ENCODE data around the gene WWOX. TPM values are rescaled to one million over a fixed set of nuclear protein-coding genes. Genes with fewer than 3 reads are reported as not detected.

The WWOX gene
- total and polyA plus RNA-seq, 4 donors: 5.4 to 61.5 (median 18.4) TPM

DNA sequence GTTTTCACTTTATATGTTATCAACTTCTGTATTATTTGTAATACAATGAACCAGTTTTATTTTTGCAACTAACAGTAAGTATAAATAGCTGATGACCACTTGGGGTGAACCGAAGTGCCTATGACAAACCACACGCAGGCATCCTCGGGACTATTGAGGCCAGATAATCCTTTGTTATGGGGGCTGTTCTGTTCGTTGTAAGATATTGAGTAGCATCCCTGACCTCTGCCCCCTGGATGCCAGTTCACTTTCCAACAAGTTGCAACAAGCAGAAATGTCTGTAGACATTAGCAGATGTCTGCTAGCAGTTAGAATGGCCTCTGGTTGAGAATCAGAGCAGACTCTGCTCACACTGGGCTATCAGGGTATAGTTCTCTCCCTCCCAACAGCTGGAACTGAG, 277.0 kb downstream of the WWOX start:
- H3K27me3 ChIP-seq (ENCODE audit: control insufficient read depth in 3 of 3, insufficient read depth in 3 of 3, low read length in 2 of 3): no peaks in the 10 kb centered on the region
- H3K4me3 ChIP-seq: no peak overlapping the region
- WGBS, 2 donors: 79 to 81% methylated on average over 4 of the region's 4 CpGs
- TF ChIP-seq, protein P1, sequence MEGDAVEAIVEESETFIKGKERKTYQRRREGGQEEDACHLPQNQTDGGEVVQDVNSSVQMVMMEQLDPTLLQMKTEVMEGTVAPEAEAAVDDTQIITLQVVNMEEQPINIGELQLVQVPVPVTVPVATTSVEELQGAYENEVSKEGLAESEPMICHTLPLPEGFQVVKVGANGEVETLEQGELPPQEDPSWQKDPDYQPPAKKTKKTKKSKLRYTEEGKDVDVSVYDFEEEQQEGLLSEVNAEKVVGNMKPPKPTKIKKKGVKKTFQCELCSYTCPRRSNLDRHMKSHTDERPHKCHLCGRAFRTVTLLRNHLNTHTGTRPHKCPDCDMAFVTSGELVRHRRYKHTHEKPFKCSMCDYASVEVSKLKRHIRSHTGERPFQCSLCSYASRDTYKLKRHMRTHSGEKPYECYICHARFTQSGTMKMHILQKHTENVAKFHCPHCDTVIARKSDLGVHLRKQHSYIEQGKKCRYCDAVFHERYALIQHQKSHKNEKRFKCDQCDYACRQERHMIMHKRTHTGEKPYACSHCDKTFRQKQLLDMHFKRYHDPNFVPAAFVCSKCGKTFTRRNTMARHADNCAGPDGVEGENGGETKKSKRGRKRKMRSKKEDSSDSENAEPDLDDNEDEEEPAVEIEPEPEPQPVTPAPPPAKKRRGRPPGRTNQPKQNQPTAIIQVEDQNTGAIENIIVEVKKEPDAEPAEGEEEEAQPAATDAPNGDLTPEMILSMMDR (IDR thresholded peaks at IDR 0.05; ENCODE audit: control extremely low read depth, extremely low read depth): no peak
- no peak overlapping the region for H3K27ac ChIP-seq (ENCODE audit: low read depth in 1 of 2, low read length in 1 of 2)
- H3K4me1 ChIP-seq (ENCODE audit: control insufficient read depth in 5 of 5, insufficient read depth in 5 of 5, low read length in 5 of 5): peaks cover 0 to 26% (median 2%) of the 10 kb centered on the region in 5 donors
- DNase-seq: peak; percentile 31 to 56 (median 50)
- ATAC-seq (ENCODE audit: insufficient read depth, low FRiP score): no peak
- peak overlapping the region in 1 of 2 donors; percentile 26 for H3K9ac ChIP-seq (ENCODE audit: insufficient read depth in 1 of 2, low read length in 2 of 2)
- H3K36me3 ChIP-seq (ENCODE audit: control insufficient read depth in 4 of 4, insufficient read depth in 4 of 4, low read length in 4 of 4): no peaks in the 10 kb centered on the region
- no peaks in the 10 kb centered on the region for H3K9me3 ChIP-seq (ENCODE audit: control insufficient read depth in 4 of 4, insufficient read depth in 3 of 4, low read length in 3 of 4)

DNA sequence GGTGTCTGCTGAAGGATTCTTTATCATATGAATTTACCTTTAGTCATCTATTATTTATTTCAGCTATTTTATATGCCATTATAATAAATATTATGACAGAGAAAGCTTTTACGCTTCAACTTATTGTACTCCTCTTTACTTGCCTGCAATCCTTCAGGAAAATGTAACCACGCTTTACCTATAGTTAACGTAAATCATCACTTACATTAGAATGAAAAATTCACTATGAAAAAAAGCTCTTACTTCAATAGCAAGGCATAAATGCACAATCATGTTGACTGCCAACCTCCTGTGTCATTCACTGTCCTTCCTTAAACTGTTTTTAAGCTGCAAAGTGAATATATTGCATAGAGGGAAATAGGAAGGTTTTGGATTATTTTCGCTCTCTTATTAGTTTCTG, 277.9 kb downstream of the WWOX start:
- 89 to 92% methylated on average over 4 of the region's 4 CpGs for WGBS, 2 donors
- Histone ChIP-seq H3K9ac (ENCODE audit: insufficient read depth in 1 of 2, low read length in 2 of 2) (no peak overlapping the region), H3K4me1 (ENCODE audit: control insufficient read depth in 5 of 5, insufficient read depth in 5 of 5, low read length in 5 of 5) (peaks cover 0 to 26% (median 2%) of the 10 kb centered on the region in 5 donors), H3K4me3 (no peak overlapping the region), H3K27ac (ENCODE audit: low read depth in 1 of 2, low read length in 1 of 2) (no peak overlapping the region), H3K27me3 (ENCODE audit: control insufficient read depth in 3 of 3, insufficient read depth in 3 of 3, low read length in 2 of 3) (no peaks in the 10 kb centered on the region), H3K36me3 (ENCODE audit: control insufficient read depth in 4 of 4, insufficient read depth in 4 of 4, low read length in 4 of 4) (no peaks in the 10 kb centered on the region), H3K9me3 (ENCODE audit: control insufficient read depth in 4 of 4, insufficient read depth in 3 of 4, low read length in 3 of 4) (no peaks in the 10 kb centered on the region)
- TF ChIP-seq, protein P1 (IDR thresholded peaks at IDR 0.05; ENCODE audit: control extremely low read depth, extremely low read depth): no peak
- ATAC-seq (ENCODE audit: insufficient read depth, low FRiP score) (no peak), DNase-seq (no peak)

DNA sequence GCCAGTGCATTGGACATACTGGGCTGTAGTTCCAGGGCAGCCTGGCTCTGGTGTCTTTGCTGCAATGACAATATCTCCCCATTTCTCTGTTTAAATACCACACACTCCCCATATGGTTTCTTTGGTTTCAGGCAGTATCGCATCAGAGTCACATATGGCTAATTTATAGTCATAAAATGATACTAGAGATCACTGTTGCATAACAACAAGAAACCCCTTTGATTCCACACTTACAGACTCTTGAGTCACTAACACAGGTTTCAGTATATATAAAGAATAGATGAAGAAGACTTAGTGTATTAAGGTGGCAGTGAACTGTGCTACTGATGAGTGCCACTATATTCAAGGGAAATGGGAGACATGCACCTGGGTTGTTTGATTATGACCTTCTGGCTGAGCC, 281.6 kb downstream of the WWOX start:
- Histone ChIP-seq H3K4me3 (no peak overlapping the region), H3K36me3 (ENCODE audit: control insufficient read depth in 4 of 4, insufficient read depth in 4 of 4, low read length in 4 of 4) (no peaks in the 10 kb centered on the region), H3K9me3 (ENCODE audit: control insufficient read depth in 4 of 4, insufficient read depth in 3 of 4, low read length in 3 of 4) (no peaks in the 10 kb centered on the region), H3K4me1 (ENCODE audit: control insufficient read depth in 5 of 5, insufficient read depth in 5 of 5, low read length in 5 of 5) (peaks cover 0 to 33% (median 2%) of the 10 kb centered on the region in 5 donors), H3K9ac (ENCODE audit: insufficient read depth in 1 of 2, low read length in 2 of 2) (no peak overlapping the region), H3K27me3 (ENCODE audit: control insufficient read depth in 3 of 3, insufficient read depth in 3 of 3, low read length in 2 of 3) (no peaks in the 10 kb centered on the region), H3K27ac (ENCODE audit: low read depth in 1 of 2, low read length in 1 of 2) (no peak overlapping the region)
- DNase-seq (no peak), ATAC-seq (ENCODE audit: insufficient read depth, low FRiP score) (no peak)
- WGBS, 2 donors: 92 to 100% methylated on average over 1 of the region's 1 CpG
- TF ChIP-seq, protein P1 (IDR thresholded peaks at IDR 0.05; ENCODE audit: control extremely low read depth, extremely low read depth): no peak

DNA sequence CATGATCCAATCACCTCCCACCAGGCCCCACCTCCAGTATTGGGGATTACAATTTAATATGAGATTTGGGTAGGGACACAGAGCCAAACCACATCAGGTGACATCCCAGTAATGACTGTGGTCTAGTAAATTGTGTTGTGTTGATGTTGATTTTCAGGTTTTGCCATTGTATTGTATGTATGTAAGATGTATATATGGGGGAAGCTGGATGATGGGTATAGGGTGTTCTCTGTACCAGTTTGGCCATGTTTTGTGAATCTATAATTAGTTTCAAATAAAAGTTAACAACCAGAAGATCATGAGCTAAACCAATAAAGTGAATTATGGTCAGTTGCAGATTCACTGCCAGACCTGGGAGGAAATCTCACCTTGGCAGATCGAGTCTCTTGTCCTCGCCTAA, 283.7 kb downstream of the WWOX start:
- no peaks in the 10 kb centered on the region for H3K9me3 ChIP-seq (ENCODE audit: control insufficient read depth in 4 of 4, insufficient read depth in 3 of 4, low read length in 3 of 4)
- H3K27me3 ChIP-seq (ENCODE audit: control insufficient read depth in 3 of 3, insufficient read depth in 3 of 3, low read length in 2 of 3): no peaks in the 10 kb centered on the region
- no peak overlapping the region for H3K27ac ChIP-seq (ENCODE audit: low read depth in 1 of 2, low read length in 1 of 2)
- no peaks in the 10 kb centered on the region for H3K36me3 ChIP-seq (ENCODE audit: control insufficient read depth in 4 of 4, insufficient read depth in 4 of 4, low read length in 4 of 4)
- ATAC-seq (ENCODE audit: insufficient read depth, low FRiP score): no peak
- peaks cover 0 to 24% (median 4%) of the 10 kb centered on the region in 5 donors for H3K4me1 ChIP-seq (ENCODE audit: control insufficient read depth in 5 of 5, insufficient read depth in 5 of 5, low read length in 5 of 5)
- no peak overlapping the region for H3K4me3 ChIP-seq
- H3K9ac ChIP-seq (ENCODE audit: insufficient read depth in 1 of 2, low read length in 2 of 2): no peak overlapping the region
- TF ChIP-seq, protein P1 (IDR thresholded peaks at IDR 0.05; ENCODE audit: control extremely low read depth, extremely low read depth): no peak
- 93 to 94% methylated on average over 2 of the region's 2 CpGs for WGBS, 2 donors
- DNase-seq: no peak
